ENCODE measurements around the gene KRTAP4-5.
"Not testable (repeated sequence)": the region's sequence is repeated elsewhere in the genome, so short reads cannot be mapped to it uniquely, and the experiment has no call there.

Gene KRTAP4-5

GRCh38 chr17:41105347-41105746 is 44.3 kb downstream of the KRTAP4-5 start, which contains the start of gene KRTAP4-9:
TSS of gene KRTAP4-9 (plus strand) at chr17:41105389. CDS start at chr17:41105389, 0 bp downstream.
- DNase-seq = not testable (repeated sequence)

GRCh38 chr17:41104386-41105038 is 45.1 kb downstream of the KRTAP4-5 start:
- peak; percentile 83 for DNase-seq

GRCh38 chr17:41103896-41104295 is 45.7 kb downstream of the KRTAP4-5 start:
- no peak for DNase-seq

- peak; percentile 16 for DNase-seq
Measured at GRCh38 chr17:41101586-41102259, 47.9 kb downstream of the KRTAP4-5 start, which contains the start of gene KRTAP4-16. TSS of gene KRTAP4-16 (minus strand) at chr17:41102209. CDS start at chr17:41102209, 0 bp downstream.

DNA sequence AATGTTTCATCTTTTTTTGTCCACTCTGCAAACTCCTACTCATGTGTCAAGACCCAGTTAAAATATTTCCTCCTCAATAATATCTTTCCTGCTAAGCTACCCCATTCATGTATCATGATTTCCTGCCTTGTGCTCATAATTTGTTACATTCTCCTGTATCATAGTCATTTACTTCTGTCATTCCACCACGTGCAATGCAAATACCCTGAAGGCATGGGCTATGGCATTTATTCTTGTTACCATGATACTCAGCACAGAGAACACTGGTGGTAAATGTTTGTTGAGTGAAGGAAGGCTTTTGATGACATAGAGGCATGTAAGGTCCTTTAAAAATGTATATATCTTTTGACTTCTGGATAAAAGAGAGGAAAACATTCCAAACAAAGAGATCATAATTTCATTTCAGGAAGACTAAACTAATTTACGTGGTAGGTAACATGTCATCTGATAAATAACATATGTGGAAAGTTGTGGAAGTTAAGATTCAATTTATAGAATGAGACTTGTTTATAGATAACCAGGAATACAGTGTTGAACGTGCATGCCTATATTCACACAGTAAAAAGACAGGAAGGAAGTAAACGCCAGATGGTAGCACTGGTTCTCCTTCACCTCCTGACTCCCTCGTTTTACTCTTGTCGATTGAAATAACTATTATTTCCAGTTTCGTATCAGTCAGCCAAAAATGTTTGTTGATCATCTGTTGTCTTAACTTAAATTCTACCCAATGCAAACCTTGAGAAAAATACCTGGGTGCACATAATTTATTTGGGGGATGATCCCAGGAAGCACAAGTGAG is 49.7 kb downstream of the KRTAP4-5 start:
- peak; percentile 81 for DNase-seq
